ENCODE results near the gene SHC3. TPM values are rescaled to one million over a fixed set of nuclear protein-coding genes. Genes with fewer than 3 reads are reported as not detected.

Gene SHC3
- total RNA-seq, 1 experiment from 2014 or later, result 1.7 TPM

DNA sequence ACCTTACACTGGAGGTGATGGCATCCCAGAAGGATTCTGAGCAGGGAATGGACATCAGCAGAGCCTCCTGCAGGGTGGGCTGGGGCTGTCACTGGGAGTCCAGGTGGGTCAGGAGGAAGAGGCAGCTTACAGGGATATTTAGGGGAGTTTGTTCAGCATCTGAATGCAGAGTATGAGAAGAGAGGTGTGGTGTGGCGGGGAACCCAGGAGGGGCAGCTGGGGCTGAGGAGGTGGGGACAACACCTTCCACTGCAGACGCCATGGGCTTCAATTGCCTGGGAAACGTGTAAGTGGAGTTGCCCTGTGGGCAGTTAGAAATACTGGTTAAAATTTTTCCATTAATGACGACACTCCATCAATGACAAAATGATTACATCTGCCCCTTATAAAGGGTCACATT, 153.9 kb downstream of the SHC3 start:
- no peak for DNase-seq (ENCODE audit: low read depth)

DNA sequence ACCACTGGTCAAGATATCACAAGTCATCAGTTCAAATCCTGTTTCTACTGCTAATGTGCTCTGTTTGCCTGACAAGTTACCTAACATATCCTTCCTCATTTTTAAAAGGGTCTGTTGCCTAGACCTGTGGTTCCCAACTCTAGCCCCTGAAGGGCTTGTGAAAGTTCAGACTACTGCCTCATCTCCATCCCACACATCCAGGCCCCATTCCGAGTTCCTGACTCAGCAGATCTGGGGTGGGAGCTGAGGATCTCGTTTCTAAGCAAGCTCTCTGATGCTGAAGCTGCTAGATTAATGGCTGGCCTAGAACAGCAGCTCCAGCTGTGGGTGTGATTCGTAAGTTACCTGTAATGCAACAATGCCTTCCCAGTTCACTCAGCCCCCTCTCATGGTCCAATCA, 154.9 kb downstream of the SHC3 start:
- DNase-seq (ENCODE audit: low read depth), result no peak

DNA sequence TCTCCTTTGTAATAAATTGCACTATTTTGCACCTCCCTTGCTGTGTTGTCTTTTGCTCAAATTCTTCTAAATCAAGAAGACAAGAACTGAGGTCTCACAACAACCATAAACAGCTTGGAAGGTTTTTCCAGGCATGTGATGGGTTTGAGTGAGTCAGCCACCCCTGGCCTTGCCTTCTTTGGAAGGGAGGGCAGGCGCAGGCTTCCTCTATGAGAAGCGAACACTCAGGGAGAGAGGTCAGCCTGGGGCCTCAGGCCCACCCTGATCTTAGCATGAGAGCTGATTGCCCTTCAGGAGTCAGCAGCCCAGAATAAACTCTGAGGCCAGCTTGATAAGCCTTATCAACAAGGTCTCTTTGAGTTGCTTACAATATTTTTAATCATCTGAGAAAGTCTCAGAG, 155.7 kb downstream of the SHC3 start:
- peak; percentile 69 for DNase-seq (ENCODE audit: low read depth)

DNA sequence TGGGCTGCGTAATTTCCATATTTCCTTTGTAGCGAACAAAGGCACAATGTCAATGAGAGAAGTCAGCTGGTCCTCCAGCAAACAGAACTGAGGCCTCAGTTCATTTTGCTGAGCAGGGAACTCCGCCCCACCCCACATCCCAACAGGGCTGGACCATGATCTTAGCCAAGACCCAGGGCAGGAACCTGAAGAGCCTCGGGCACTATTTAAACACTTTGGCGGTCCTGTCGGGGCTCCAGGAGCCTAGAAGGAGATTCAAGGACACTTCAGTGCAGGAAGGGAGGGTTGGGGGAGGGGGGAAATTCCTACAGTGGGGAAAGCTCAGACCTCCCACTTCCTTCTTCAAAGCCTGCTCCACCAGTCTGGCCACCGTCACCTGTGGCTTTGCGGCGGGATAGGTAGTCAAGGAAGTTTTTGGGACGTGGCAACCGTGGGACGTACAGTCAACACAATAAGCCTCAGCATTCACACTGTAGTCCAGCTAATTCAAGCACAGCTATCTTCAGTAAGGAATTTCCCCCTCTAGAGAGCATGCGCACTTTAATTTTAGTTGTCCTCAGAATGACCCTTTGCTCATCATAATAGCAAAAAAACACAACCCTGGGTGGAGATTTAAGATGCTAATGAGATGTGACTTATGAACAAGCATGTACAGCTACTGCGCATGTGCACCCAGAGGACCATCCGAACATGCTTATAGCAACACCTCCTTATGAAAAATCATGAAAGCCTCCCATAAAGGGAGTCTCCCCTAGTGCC, 156.4 kb downstream of the SHC3 start:
- DNase-seq (ENCODE audit: low read depth), result peak; percentile 81

DNA sequence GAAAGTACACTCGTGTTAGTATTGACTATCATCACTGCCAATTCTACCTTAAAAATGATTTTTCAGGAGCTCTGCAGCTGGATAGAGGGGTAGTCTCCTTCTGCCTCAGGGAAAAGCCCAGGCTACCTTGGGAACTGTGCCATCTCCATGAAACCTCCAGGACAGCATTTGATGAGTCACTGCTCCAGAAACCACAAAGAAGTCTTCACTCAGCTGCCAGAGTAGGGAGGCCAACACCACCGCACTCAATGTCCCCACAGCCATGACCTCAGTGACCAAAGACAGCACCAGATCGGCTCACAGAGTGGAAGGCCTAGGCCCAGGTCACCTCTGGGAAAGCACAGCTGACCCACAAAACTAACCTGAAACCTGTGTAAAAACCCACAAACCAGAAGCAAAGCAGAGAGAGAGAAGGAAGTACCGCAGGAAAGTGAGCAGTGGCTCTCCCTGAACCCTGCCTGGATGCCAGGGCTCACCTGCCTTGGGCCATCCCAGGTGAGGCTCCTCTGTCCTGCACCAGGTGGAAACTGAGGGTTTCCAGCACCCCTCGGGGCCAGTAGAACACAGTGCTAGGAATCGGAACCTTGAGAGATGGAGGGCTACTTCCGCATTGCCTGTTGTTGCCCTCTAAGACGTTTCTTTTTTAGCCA, 157.3 kb downstream of the SHC3 start:
- peak; percentile 93 for DNase-seq (ENCODE audit: low read depth)

DNA sequence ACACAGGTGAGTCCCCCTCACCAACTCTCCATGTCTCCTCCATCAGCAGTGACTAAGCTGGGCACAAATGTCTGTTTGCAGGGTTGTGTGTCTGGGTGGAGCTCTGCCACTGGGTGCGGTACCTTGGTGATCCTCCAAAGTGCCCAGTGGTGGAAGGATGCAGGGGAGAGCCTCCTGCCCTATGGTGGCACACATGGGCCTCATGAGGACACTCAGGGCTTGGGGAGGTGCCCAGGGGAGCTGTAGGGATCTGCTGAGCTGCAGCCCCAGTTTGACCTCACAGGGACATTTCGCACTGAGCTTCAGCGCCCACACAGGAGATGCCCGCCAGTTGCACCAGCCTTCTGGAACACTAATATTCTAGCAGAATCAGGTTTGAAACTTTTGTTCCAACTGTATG, 157.9 kb downstream of the SHC3 start:
- DNase-seq (ENCODE audit: low read depth), result no peak

DNA sequence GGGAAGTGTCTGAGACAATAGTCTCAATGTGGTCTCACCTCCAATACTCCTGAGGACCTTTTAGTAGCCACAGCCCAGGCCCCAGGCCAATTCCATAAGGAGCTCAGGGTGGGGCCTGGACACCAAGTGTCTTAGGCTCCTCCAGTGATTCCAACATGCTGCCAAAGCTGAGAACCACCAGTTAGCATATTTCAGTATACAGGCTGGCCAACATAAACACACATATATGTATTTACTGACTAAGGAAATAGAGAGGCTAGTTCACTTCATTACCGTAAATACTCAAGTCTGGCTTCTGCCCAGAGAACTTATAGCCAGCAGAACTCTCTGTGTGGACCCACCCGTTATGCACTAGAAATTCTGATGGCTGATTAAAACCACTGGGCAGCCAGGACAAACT, 163.3 kb downstream of the SHC3 start:
- no peak for DNase-seq (ENCODE audit: low read depth)

DNA sequence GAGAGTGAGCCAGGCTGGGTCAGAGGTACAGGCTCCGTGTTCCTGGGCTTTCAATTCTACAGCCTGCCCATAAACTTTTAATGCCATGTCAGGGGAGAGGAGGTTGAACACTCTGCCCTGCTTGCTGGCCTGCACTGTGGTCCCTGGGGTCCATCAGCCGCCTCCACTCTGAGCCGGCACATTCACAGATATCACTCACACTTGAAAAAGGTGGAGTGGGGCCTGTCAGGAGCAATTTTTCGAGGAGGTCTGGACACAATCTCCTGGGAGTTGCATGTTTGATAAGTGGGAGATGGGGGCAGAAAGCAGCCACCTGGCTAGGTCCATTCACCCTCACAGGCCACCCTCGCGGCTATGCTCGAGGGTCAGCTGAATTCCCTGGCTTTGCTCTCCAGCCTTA, 164.5 kb downstream of the SHC3 start:
- no peak for DNase-seq (ENCODE audit: low read depth)

DNA sequence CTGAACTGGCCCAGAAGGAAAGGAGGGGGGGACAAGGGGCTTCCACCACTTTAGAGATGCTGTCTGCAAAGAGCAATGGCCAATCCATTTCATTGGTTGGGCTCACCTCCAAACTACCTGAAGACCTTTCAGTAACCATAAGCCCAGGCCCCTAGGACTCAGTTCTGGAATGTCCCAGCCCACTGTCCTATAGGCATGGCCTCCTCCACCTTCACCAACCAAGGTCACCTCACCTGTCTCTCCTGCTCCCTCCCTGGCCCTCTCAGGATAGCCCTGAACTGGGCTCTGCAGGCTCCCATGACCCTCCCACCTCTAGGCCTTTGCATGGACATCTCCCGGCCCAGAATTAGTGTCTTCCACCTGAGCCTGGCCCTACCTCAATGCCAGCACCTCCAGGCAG, 165.0 kb downstream of the SHC3 start:
- DNase-seq (ENCODE audit: low read depth), result no peak

DNA sequence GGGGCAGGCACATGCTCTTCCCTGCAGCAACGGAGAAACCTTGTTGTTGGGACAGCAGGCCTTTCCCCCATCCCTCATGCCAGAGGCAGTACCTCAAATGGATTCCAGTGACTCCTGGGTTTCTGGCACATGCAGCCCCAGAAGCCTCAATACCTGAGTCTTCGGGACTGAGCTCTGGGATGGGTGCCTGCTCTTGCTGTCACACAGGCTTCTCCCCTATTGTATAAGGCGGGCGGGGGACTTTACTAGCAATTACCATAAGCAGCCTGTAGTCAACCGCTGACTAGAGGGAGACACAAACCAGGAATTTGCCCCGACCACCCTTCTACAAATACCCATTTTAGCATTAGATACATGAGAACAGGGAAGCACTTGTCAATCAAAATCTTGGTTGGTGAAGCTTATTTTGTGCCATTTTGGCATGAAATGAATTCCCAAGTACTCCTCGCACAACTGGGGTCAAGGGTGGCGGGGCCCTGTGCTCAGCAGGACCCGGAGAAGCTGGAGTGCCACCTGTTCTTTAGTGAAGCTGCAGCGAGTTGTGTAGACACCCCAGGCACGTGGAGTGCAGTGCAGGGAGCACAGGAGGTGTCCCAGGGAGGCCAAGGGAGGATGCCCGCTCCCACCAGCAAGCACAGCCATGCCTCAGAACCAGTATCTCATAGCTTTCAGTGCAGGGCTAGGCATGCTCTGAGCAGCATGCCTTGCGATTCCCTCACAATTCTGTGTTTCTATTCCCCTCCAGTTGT, 166.2 kb downstream of the SHC3 start:
- no peak for DNase-seq (ENCODE audit: low read depth)

DNA sequence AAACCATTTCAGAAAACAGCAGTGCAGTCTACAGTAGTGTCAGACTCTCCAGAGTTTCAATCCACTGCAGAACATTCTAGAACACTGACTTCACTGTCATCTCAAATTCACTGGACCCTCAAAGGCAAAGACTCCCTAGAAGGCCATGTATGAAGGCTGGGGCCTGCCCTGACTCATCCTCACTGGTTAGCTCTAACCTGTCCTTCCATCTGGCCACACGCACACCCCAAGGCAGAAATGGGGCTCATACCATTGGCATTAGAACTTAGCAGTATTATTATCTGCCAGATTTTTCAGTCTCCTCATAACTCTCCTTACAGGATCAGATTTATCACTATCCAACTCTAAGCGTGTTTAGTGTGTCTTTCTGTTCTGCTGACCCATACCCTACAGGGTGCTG, 166.9 kb downstream of the SHC3 start:
- DNase-seq (ENCODE audit: low read depth), result no peak

DNA sequence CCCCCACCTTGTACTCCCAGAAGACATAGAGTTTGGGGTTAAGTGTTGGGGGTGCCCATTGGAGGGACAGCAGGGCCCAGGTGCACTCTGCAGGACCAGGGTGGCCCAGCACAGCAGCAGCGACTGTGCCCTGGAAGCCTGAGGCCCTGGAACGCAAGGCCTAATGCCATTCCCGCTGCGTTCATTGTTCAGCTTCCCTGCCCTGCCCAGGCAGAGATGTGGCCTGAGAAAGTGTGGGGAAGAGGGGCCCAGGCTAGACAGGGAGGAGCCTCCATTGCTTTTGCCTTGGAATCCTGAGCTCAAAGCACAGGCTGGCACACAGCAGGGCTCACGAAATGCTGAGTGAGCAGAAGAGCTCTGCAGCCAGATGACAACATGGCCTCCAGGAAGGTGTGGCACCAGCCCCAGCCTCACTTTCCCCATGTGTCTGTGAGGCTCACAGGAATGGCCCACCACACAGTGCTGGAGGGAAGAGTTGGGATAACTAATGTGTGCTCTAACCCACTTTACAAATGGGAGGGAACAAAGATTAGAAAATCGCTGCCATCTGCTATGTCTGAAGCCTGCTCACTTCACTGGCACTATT, 168.0 kb downstream of the SHC3 start:
- no peak for DNase-seq (ENCODE audit: low read depth)

DNA sequence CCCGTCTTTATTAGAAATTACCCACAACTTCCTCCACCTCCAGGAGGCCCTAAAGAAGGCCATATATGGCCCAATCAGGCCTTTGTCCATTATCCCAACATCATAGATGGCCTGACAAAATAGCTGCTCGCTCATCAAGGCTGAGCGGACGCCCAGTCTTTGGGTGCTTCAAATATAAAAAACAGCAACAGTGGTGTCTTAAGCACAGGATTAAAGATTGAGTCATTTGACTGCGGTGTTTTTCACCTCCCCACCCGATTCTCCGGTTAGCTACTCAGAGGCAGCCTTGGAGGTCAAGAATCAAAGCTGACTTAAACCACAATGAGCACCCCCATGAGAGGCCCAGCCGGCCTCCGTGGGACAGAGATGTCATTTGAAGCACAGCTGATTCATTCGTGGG, 168.6 kb downstream of the SHC3 start:
- no peak for DNase-seq (ENCODE audit: low read depth)

DNA sequence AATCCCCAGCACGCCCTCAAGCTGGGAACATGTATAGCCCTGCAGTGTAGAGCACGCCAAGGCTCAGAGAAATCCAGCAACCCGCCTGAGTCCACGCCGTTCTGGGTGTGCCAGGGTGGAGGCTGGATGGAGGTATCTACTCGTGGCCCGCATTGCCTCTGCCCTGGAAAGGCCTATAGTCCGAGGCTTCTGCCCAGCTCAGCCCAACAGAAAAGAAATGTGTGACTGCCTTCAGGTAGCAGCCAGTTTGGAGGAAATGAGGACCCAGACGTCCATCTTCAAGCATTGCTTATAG, 169.1 kb downstream of the SHC3 start:
- DNase-seq (ENCODE audit: low read depth), result no peak

DNA sequence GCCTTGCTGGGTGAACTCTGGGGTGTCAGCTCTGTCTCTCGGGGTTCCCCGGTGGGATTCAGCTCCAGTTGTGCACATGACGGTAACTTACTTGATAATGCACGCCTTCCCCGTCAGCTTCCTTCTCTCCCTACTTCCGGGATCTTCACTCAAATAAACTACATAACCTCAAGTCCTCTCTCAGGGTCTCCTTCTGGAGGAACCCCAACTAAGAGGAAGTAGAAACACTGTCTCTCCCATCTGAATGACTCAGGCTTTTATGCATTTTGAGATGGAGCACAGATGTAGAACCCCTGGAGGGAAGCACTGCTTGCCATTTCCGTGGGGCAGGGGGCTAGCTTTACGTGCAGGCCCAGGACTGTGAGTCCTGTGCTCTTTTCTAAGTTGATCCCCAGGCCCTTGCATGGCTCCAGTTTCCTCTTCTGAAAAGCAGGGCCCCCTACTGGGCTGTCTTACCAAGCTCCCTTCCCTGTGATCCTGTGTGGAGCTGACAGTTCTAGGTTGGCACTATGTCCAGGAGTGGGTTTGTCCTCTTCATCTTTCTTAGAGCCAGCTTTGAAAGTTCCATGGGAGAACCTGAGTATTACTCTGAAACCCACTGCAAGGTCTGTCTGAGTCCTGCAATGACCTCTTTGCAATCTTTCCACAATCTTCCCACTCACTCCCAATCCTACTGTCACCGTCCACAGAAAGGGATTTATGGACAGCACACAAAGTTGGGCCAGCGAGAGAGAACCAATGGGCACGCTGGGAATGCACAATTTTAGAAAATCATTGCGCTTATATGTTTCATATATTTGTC, 169.7 kb downstream of the SHC3 start:
- DNase-seq (ENCODE audit: low read depth), result no peak

DNA sequence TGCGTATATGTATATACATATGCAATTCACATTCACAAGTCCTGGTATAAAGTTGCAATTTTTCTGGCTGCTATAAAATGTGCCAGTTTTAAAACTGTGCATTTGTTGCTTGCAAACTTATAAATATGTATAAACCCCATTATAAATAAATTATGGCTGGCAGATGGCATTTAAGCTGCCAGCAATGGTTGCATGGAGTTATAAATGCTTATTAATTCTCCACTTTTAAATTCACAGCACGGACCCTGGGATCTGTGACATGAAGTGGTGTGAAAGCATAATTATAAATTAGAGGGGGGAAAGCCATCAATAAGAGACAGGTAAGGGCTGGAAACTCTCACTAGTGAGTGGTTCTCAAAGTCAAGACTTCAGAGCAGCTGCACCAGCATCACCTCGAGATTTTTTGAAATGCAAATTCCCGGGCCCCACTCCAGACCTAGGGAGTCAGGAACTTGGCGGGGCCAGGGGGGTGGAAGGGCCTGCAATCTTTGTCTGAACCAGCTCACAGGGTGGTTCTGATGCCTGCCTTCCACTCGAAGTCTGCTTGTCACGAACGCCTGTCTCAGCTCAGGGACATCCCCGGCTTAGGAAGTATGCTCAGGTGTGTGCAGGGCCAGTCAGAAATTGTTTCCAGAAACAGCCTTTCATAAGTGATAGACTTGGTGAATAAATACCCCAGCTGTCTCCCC, 170.4 kb downstream of the SHC3 start:
- DNase-seq (ENCODE audit: low read depth), result no peak

DNA sequence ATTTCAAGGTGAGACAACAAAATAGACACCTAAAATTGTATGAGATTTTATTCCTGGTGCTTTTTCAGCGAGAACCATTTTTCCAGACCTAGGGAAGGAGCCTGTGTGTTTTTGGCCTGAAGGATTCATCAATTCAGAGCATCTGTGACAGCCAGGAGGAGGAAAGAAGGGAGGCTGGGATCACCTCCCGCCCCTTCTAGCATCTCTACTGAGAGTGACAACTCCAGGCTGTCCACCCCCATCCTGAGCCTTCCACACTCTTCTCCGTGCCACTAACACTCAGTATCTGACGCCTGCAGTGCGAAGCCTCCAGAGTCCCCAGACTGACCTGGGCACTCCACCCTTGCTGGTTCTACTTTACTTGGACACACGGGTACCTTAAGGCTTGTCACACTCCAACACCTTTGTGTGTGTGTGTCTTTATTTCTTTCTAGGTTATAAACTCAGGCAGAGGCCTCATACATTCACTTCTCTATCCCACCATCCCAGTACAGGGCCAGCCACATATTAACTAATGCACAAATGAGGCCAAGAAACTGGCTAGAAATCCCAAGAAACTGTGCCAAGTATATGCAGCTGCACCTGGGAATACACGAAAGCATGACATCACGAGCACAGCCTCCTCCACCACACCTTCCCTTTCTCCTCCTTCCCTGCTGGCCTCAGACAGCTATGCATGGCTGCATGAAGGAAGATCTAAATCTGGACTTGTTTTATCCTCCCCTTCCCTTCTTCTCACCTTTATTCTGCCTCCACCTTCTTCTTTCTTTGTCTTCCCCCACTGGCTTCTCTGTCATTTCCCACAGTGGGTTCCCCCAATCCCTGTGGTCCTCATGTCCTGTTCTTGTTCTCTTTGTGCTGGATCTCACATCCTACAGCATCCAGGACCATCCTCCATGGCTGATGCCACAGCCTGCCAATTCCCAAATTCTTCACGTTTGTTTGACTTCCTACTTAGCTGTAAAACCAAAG, 171.3 kb downstream of the SHC3 start:
- no peak for DNase-seq (ENCODE audit: low read depth)

DNA sequence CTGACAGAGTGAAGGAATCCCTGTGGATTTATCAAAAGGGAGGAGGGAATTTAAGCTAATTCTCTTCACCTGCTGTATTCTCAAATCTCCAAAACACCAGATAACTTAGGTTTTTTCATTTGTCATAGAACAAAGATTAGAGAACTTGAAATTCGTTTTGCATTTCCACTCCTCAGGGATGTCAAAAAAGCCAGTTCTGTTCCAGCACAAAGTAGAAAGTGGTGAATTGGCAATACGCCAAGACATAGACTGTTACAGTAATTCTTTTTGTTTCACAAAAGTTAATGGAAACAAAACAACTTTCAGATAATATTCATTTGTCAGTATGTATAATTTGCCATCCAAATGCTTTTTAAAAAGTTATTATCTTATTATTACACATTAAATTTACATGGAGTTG, 172.4 kb downstream of the SHC3 start:
- no peak for DNase-seq (ENCODE audit: low read depth)

DNA sequence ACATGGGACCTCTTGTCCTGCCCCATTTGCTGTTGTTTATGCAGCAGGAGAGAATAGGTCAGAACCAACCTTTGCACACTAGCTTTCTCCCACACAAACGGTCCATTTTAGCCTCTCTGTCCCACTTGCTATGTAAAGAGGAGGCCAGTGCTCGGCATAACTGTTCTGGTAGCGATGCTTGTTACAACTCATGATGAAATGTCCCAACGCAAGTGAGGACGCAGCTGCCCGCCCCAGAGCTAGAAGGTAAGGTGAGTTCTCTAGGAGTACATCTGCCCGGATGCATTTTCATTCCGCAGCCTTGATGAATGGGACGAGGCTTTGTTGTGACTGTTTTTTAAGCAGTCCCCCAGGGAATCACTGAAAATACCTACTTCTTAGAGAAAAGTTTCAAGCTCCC, 173.3 kb downstream of the SHC3 start:
- no peak for DNase-seq (ENCODE audit: low read depth)

DNA sequence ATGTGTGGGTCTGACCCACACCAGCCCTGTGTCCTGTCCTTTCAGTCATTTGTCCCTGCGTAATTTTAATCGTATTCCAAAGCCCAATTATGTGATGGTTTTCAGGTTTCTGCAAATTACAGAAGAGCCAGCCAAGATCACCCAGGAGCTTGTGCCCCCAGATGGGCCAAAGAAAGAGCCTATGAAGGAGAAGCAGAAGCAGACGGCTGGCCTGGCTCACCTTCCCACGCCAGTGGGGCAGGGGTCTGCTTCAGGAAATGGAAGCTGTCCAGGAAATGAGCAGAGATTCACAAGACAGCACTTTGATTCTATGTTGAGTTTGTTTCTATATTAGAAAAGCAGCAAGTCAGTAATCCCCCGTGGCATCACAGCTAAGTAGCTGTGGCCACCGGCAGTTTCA, 175.6 kb downstream of the SHC3 start:
- no peak for DNase-seq (ENCODE audit: low read depth)

Measured in RPMI7951 (cell line).